Smooth muscle cell (in vitro differentiated cells): ENCODE data around the gene UNC93A. TPM values are rescaled to one million over a fixed set of nuclear protein-coding genes. Genes with fewer than 3 reads are reported as not detected.
"Not testable (repeated sequence)": the region's sequence is repeated elsewhere in the genome, so short reads cannot be mapped to it uniquely, and the experiment has no call there.

Experiments
- DNase-seq: peaks from one replicate; lab custom pipeline; 2025; ENCODE audit not compliant: unreplicated experiment; lab: John Stamatoyannopoulos, UW
- H2AFZ ChIP-seq: fragments of 200-600 bp; sonication (generic); 2 replicates; pipeline ENCODE4 v1.6.0; 2016; ENCODE audit warnings: antibody characterized with exemption, low read depth, mild to moderate bottlenecking
- H3F3A ChIP-seq: fragments of 200-600 bp; sonication (generic); 2 replicates; pipeline ENCODE4 v1.6.0; 2017; ENCODE audit warnings: antibody characterized with exemption, low read depth
- H3K27ac ChIP-seq: fragments of 200-600 bp; sonication (generic); 2 replicates; pipeline ENCODE4 v1.5.1; 2016; ENCODE audit warnings: low read depth, mild to moderate bottlenecking
- H3K27me3 ChIP-seq: fragments of 200-600 bp; sonication (generic); 2 replicates; pipeline ENCODE4 v1.6.1; 2016; ENCODE audit warnings: low read depth, mild to moderate bottlenecking
- H3K36me3 ChIP-seq: fragments of 200-600 bp; sonication (generic); 2 replicates; pipeline ENCODE4 v1.5.1; 2016; ENCODE audit warnings: low read depth
- H3K4me1 ChIP-seq: fragments of 200-600 bp; sonication (generic); 2 replicates; pipeline ENCODE4 v1.5.1; 2016; ENCODE audit warnings: low read depth
- H3K4me2 ChIP-seq: fragments of 200-600 bp; sonication (generic); 2 replicates; pipeline ENCODE4 v1.6.0; 2016; ENCODE audit warnings: mild to moderate bottlenecking
- H3K4me3 ChIP-seq: fragments of 200-600 bp; sonication (generic); 2 replicates; pipeline ENCODE4 v1.5.1; 2016; ENCODE audit warnings: mild to moderate bottlenecking
- H3K79me2 ChIP-seq: fragments of 200-600 bp; sonication (generic); 2 replicates; pipeline ENCODE4 v1.6.0; 2016; ENCODE audit warnings: low read depth, mild to moderate bottlenecking
- H3K9ac ChIP-seq: fragments of 200-600 bp; sonication (generic); 2 replicates; pipeline ENCODE4 v1.6.0; 2016; ENCODE audit warnings: low read depth
- H3K9me3 ChIP-seq: fragments of 200-600 bp; sonication (generic); replicated peaks from 2 replicates; pipeline ENCODE4 v1.5.1; 2016; ENCODE audit warnings: low read depth
- H4K20me1 ChIP-seq: fragments of 200-600 bp; sonication (generic); 2 replicates; pipeline ENCODE4 v1.6.0; 2016; ENCODE audit warnings: low read depth
- CTCF ChIP-seq: fragments of 200-600 bp; sonication (generic); IDR thresholded peaks from 2 replicates; pipeline ENCODE4 v1.5.1; 2017; ENCODE audit warnings: borderline replicate concordance, mild to moderate bottlenecking, antibody characterized with exemption; ENCODE audit not compliant: insufficient read depth, poor library complexity, severe bottlenecking
- WGBS: methylation state at CpG from one replicate; pipeline ENCODE4 v1.1.7; 2016; ENCODE audit warnings: low lambda C conversion rate; 5-methylcytosine and 5-hydroxymethylcytosine counted together
- polyA plus RNA-seq: library from polyadenylated mRNA; unstranded; fragments of >200 nt; fragmentation: Nextera tagmentation; extraction: Ambion mirVana; gene quantifications from 2 replicates; pipeline ENCODE4 v1.2.1, GENCODE V29; 2016
- total RNA-seq: library from RNA; depleted of rRNA; stranded (reverse); fragments of >200 nt; gene quantifications from 2 replicates; pipeline ENCODE4 v1.2.3, GENCODE V29; 2014

UNC93A gene
- total and polyA plus RNA-seq, 2 experiments from 2014 or later: not detected

DNA sequence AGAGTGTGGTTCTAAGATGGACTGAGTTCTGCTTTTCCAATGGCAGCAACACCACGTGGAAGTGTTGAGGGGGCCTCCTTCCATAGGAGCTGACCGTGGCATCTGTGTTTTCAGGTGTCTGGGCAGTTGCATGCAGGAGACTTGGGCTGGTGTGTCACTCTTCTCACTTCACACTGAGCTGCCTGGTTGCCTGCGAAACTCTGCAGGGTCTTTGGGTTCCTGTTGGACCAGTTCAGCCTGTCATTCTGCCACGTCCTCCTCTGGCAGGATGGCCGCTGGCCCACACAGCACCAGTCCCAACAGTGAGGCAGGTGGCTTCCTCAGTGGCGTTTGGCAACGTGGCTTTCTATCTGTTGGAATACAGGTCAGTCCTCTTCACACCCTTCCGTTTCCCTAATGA is 16.1 kb upstream of the UNC93A start:
- Histone ChIP-seq H3F3A (no peaks in the 10 kb centered on the region), H3K4me1 (peaks cover 3% of the 10 kb centered on the region), H3K27me3 (no peaks in the 10 kb centered on the region), H3K4me2 (no peak overlapping the region), H2AFZ (no peak overlapping the region), H4K20me1 (no peaks in the 10 kb centered on the region), H3K9ac (no peak overlapping the region), H3K36me3 (no peaks in the 10 kb centered on the region), H3K79me2 (no peaks in the 10 kb centered on the region), H3K4me3 (no peak overlapping the region), H3K9me3 (no peaks in the 10 kb centered on the region), H3K27ac (no peak overlapping the region)
- TF ChIP-seq CTCF: no peak
- no peak for DNase-seq
- 81% methylated on average over 8 of the region's 8 CpGs for WGBS

GRCh38 chr6:167275436-167275835 is 15.7 kb upstream of the UNC93A start:
- Histone ChIP-seq H2AFZ (no peak overlapping the region), H3K27ac (no peak overlapping the region), H3K79me2 (no peaks in the 10 kb centered on the region), H3K4me3 (no peak overlapping the region), H3K4me2 (no peak overlapping the region), H3F3A (no peaks in the 10 kb centered on the region), H3K36me3 (no peaks in the 10 kb centered on the region), H4K20me1 (no peaks in the 10 kb centered on the region), H3K9me3 (no peaks in the 10 kb centered on the region), H3K27me3 (no peaks in the 10 kb centered on the region), H3K9ac (no peak overlapping the region), H3K4me1 (peaks cover 3% of the 10 kb centered on the region)
- no peak for DNase-seq
- no peak for TF ChIP-seq CTCF
- 81% methylated on average over 4 of the region's 4 CpGs for WGBS

- Histone ChIP-seq H3K9ac (no peak overlapping the region), H4K20me1 (no peaks in the 10 kb centered on the region), H3K9me3 (no peaks in the 10 kb centered on the region), H3F3A (no peaks in the 10 kb centered on the region), H3K4me3 (no peak overlapping the region), H3K36me3 (no peaks in the 10 kb centered on the region), H3K27me3 (no peaks in the 10 kb centered on the region), H3K79me2 (no peaks in the 10 kb centered on the region), H3K27ac (no peak overlapping the region), H3K4me2 (no peak overlapping the region), H3K4me1 (peaks cover 3% of the 10 kb centered on the region), H2AFZ (no peak overlapping the region)
- no peak for TF ChIP-seq CTCF
- DNase-seq: no peak
- WGBS: 92% methylated on average over 13 of the region's 13 CpGs
Observed at GRCh38 chr6:167276772-167277533, 14.2 kb upstream of the UNC93A start.

DNA sequence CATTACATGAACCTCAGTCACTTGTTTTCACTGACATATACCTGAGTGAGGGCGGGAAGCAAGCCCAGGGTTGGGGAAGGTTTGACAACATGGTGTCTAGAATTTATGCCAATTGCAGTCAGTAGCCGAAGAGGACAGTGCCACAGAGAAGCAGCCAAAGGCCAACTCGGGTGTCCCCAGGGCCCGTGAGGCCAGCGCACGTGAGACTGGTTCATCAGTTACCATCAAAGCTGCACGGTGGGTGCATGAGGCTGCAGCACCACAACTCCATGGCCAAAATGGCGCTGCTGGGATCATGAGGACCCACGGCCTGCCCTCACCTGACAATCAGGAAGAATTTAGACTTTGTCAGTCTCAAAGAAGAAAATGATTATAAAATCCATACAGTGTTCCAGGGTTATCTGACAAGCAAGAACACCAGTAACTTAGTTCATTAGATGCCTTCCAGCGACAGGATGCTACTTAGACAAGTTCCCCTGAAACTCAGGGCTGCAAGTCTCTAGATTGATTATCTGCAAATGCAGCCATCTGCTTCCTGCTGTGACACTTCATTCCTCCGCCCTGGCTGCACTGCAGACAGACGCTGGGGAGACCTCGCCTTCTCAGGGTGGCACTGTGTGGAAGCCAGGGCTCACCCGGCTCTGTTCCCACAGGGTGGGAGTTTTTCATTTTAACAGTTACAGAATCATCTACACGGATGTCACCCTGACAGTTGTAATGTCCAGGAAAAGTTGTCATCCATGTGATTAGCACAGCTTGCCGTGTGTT is 12.8 kb upstream of the UNC93A start:
- WGBS: 60% methylated on average over 15 of the region's 16 CpGs
- H3F3A ChIP-seq, H3K9ac ChIP-seq, H3K4me1 ChIP-seq, H3K27ac ChIP-seq, H2AFZ ChIP-seq, H3K79me2 ChIP-seq, H3K4me3 ChIP-seq, H3K36me3 ChIP-seq, H3K4me2 ChIP-seq, H3K27me3 ChIP-seq, DNase-seq, H4K20me1 ChIP-seq, H3K9me3 ChIP-seq: not testable (repeated sequence)
